Stimulated activated CD8-positive, alpha-beta memory T cell treated with anti-CD3 and anti-CD28 coated beads, Interleukin-7, amount 100 ng/mL, for 48 hours (primary cell): ENCODE results near the gene CORIN.

Experiments used
- DNase-seq, 2 donors: peaks; one replicate each; pipeline ENCODE4 v3.0.0-alpha.2; 2020; ENCODE audit warnings: low read depth in 1 of 2; ENCODE audit errors: extremely low read depth in 1 of 2

CORIN gene

GRCh38 chr4:47646372-47646771, 191.5 kb downstream of the CORIN start:
- DNase-seq = no peak

GRCh38 chr4:47643845-47644244, 194.0 kb downstream of the CORIN start:
- DNase-seq = no peak

- DNase-seq = no peak
Observed at GRCh38 chr4:47642985-47643760, 194.7 kb downstream of the CORIN start.

- DNase-seq = no peak
Observed at GRCh38 chr4:47642191-47642830, 195.6 kb downstream of the CORIN start.

- no peak for DNase-seq
Observed at GRCh38 chr4:47641755-47642154, 196.1 kb downstream of the CORIN start.

- DNase-seq = no peak
Observed at GRCh38 chr4:47640911-47641310, 197.0 kb downstream of the CORIN start.

- DNase-seq = no peak
Observed at GRCh38 chr4:47639531-47639930, 198.3 kb downstream of the CORIN start.

- no peak for DNase-seq
Observed at GRCh38 chr4:47631161-47631560, 206.7 kb downstream of the CORIN start.

- DNase-seq = no peak
Observed at GRCh38 chr4:47624031-47624441, 213.8 kb downstream of the CORIN start.

- DNase-seq = no peak
Observed at GRCh38 chr4:47621181-47621580, 216.7 kb downstream of the CORIN start.

- DNase-seq = no peak
Observed at GRCh38 chr4:47619691-47620090, 218.2 kb downstream of the CORIN start.

- DNase-seq = no peak
Observed at GRCh38 chr4:47617607-47618006, 220.3 kb downstream of the CORIN start.

- no peak for DNase-seq
Observed at GRCh38 chr4:47615385-47615784, 222.5 kb downstream of the CORIN start.

- DNase-seq = no peak
Observed at GRCh38 chr4:47612116-47613023, 225.5 kb downstream of the CORIN start.

GRCh38 chr4:47606482-47606881, 231.4 kb downstream of the CORIN start:
- DNase-seq = no peak

- DNase-seq = no peak
Observed at GRCh38 chr4:47598896-47599295, 239.0 kb downstream of the CORIN start.

- no peak for DNase-seq
Observed at GRCh38 chr4:47598320-47598719, 239.5 kb downstream of the CORIN start.

GRCh38 chr4:47597696-47598095, 240.2 kb downstream of the CORIN start:
- no peak for DNase-seq

GRCh38 chr4:47590325-47590724, 247.5 kb downstream of the CORIN start:
- DNase-seq = no peak

- DNase-seq = no peak
Observed at GRCh38 chr4:47579235-47579634, 258.6 kb downstream of the CORIN start.

GRCh38 chr4:47577779-47578553, 259.9 kb downstream of the CORIN start:
- DNase-seq = no peak
